SH-SY5Y (cell line): ENCODE measurements around the gene ADSL.

Source experiments
- GATA2 ChIP-seq: IDR thresholded peaks from 2 replicates; pipeline ENCODE4 v1.6.1; 2011; ENCODE audit warnings: mild to moderate bottlenecking, low read depth, low read length
- GATA3 ChIP-seq: IDR thresholded peaks from 2 replicates; pipeline ENCODE4 v1.6.1; 2011; ENCODE audit warnings: low read depth, mild to moderate bottlenecking, low read length, moderate library complexity

DNA sequence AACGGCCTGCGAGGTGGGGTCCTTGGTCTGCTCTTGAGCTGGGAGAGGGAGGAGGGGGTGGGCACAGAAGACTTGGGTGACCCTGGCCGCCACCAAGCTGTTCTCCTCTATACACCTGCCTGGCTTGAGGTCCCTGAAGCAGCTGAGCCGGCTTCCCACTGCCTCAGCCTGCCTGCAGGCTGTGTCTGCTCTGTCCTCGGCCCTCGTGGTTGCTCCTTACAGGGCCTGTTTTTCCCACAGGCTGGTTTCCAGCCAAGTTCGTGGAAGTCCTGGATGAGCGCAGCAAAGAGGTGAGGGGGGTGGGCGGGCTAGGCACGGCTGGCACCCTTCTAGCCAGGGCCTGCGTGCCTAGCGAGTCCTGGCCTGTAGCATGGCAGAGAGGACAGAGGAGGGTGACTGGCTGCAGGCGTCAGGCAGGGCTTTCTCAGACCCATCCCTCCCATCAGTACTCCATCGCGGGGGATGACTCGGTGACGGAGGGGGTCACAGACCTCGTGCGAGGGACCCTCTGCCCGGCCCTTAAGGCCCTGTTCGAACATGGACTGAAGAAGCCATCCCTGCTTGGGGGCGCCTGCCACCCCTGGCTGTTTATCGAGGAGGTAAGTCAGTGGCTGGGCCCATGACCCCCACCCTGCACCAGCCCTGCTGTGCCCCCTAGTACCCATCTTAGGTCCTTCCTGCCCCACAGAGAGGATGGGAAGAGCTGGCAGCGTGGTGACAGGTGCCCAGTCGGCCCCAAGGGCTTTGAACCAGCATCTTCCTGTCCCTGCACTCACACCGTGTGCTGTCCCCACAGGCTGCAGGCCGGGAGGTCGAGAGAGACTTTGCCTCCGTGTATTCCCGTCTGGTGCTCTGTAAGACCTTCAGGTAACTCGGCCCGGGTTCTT lies 61.8 kb downstream of the ADSL start:
- TF ChIP-seq GATA2 (no peak), GATA3 (no peak)
